Activated CD8-positive, alpha-beta memory T cell treated with anti-CD3 and anti-CD28 coated beads, Interleukin-2, amount 50 U/mL, for 1 hour (primary cell): Measurements from ENCODE around the gene CBX8.

ENCODE experiments used
- DNase-seq: peaks from one replicate; pipeline ENCODE4 v3.0.0-alpha.2; 2020; ENCODE audit errors: extremely low read depth

The CBX8 gene

GRCh38 chr17:79804856-79805696 lies 8.2 kb upstream of the CBX8 start:
- DNase-seq = no peak

- DNase-seq = no peak
These were observed 7.3 kb upstream of the CBX8 start for GRCh38 chr17:79803997-79804855.

GRCh38 chr17:79803421-79803996 lies 6.6 kb upstream of the CBX8 start:
- DNase-seq = no peak

- DNase-seq = no peak
These were observed 6.0 kb upstream of the CBX8 start for GRCh38 chr17:79802736-79803420.

- no peak for DNase-seq
These were observed 5.3 kb upstream of the CBX8 start for GRCh38 chr17:79802039-79802735.

GRCh38 chr17:79801156-79802038 lies 4.5 kb upstream of the CBX8 start:
- no peak for DNase-seq

GRCh38 chr17:79800325-79801155 lies 3.7 kb upstream of the CBX8 start:
- DNase-seq = no peak

- no peak for DNase-seq
These were observed 2.9 kb upstream of the CBX8 start for GRCh38 chr17:79799538-79800324.

GRCh38 chr17:79799174-79799537 lies 2.3 kb upstream of the CBX8 start:
- no peak for DNase-seq

GRCh38 chr17:79798299-79799173 lies 1.7 kb upstream of the CBX8 start:
- no peak for DNase-seq

GRCh38 chr17:79797492-79798298 lies 818 bp upstream of the CBX8 start:
- no peak for DNase-seq

- DNase-seq = no peak
These were observed 474 bp downstream of the CBX8 start for GRCh38 chr17:79796444-79796762.

GRCh38 chr17:79795795-79796443 lies 958 bp downstream of the CBX8 start:
- no peak for DNase-seq

- DNase-seq = no peak
These were observed 2.0 kb downstream of the CBX8 start for GRCh38 chr17:79794659-79795511.

GRCh38 chr17:79793924-79794304 lies 3.0 kb downstream of the CBX8 start:
- DNase-seq = no peak
